PC-9 (cell line): ENCODE measurements around the gene CDCA3.

Experiments used
- EZH2 ChIP-seq: fragments of 200-600 bp; sonication (generic); IDR thresholded peaks from 2 replicates; pipeline ENCODE4 v1.8.0; 2017; ENCODE audit warnings: antibody characterized with exemption, low read depth
- TF ChIP-seq, protein P1 (sequence below): fragments of 200-600 bp; sonication (generic); conservative IDR thresholded peaks from 2 replicates; pipeline ENCODE4 v1.6.1; 2017; ENCODE audit warnings: mixed run types, antibody characterized with exemption, mild to moderate bottlenecking, moderate library complexity

DNA sequence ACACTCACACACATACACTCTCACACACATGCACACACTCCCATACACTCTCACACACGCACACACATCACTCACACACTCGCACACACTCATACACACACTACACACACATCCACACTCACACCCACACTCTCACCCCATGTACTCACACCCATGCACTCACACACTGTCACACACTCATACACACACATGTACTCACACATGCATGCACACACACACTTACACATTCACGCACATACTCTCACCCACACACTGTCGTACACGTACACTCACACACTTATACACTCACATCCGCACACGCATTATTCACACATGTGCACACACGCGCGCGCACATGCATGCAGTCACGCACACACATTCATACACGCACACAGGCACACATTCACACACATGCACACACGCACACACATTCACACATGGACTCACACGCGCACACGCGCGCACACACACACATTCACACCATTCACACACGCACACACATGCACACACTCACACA is 33.4 kb downstream of the CDCA3 start:
- TF ChIP-seq, protein P1, sequence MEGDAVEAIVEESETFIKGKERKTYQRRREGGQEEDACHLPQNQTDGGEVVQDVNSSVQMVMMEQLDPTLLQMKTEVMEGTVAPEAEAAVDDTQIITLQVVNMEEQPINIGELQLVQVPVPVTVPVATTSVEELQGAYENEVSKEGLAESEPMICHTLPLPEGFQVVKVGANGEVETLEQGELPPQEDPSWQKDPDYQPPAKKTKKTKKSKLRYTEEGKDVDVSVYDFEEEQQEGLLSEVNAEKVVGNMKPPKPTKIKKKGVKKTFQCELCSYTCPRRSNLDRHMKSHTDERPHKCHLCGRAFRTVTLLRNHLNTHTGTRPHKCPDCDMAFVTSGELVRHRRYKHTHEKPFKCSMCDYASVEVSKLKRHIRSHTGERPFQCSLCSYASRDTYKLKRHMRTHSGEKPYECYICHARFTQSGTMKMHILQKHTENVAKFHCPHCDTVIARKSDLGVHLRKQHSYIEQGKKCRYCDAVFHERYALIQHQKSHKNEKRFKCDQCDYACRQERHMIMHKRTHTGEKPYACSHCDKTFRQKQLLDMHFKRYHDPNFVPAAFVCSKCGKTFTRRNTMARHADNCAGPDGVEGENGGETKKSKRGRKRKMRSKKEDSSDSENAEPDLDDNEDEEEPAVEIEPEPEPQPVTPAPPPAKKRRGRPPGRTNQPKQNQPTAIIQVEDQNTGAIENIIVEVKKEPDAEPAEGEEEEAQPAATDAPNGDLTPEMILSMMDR, result no peak
- TF ChIP-seq EZH2, result no peak
